H1 (cell line): ENCODE data around the gene ELMO2. TPM values are rescaled to one million over a fixed set of nuclear protein-coding genes. Genes with fewer than 3 reads are reported as not detected.

ENCODE experiments used
- CHD2 ChIP-seq: IDR thresholded peaks from 2 replicates; pipeline ENCODE4 v1.6.1; 2012; ENCODE audit warnings: low read length, improper control_type of control experiment
- EP300 ChIP-seq, 2 experiments: IDR thresholded peaks; 1 replicate in 1 of 2; 2 replicates in 1 of 2; pipeline ENCODE4 v1.6.1; 2011 to 2012; ENCODE audit warnings: low read depth in 2 of 2, low read length in 2 of 2, mild to moderate bottlenecking in 2 of 2, borderline replicate concordance in 1 of 2, inconsistent platforms in 1 of 2, moderate library complexity in 1 of 2
- FOSL1 ChIP-seq: IDR thresholded peaks from 2 replicates; pipeline ENCODE4 v1.6.1; 2011; ENCODE audit warnings: mild to moderate bottlenecking, low read depth, low read length, moderate library complexity; ENCODE audit not compliant: insufficient read depth
- HDAC6 ChIP-seq: IDR thresholded peaks from one replicate; pipeline ENCODE4 v1.7.1; 2012; ENCODE audit warnings: low read depth, mild to moderate bottlenecking, inconsistent platforms, low read length, moderate library complexity
- RXRA ChIP-seq: IDR thresholded peaks from 2 replicates; pipeline ENCODE4 v1.6.1; 2011; ENCODE audit warnings: low read depth, mild to moderate bottlenecking, low read length, moderate library complexity; ENCODE audit not compliant: insufficient read depth
- SIN3A ChIP-seq, 2 experiments: IDR thresholded peaks in 1 of 2; conservative IDR thresholded peaks in 1 of 2; 2 replicates each; pipeline ENCODE4 v1.6.1; 2011 to 2012; ENCODE audit warnings: low read length in 2 of 2, improper control_type of control experiment in 1 of 2, low read depth in 1 of 2, mild to moderate bottlenecking in 1 of 2
- TAF1 ChIP-seq: IDR thresholded peaks from 2 replicates; pipeline ENCODE4 v1.6.1; 2011; ENCODE audit warnings: mild to moderate bottlenecking, low read depth, low read length
- polyA plus RNA-seq, 7 experiments: library from polyadenylated mRNA; depleted of rRNA in 3 of 7; stranded (reverse) in 5 of 7; unstranded in 2 of 7; fragments of >200 nt in 5 of 7; fragments of 200-250 nt in 2 of 7; gene quantifications; 1 replicate in 5 of 7; 2 replicates in 1 of 7; 4 replicates in 1 of 7; pipeline versions ENCODE4 v1.2.1 to v1.2.3, GENCODE V29; 2011 to 2013; ENCODE audit warnings: missing spikeins in 2 of 7, mixed read lengths in 2 of 7
- total RNA-seq: library from RNA; stranded (reverse); fragmentation: NEBNext Ultra II Directional; extraction: Animal tissue kit (Norgen Biotek cat#: 25700); gene quantifications from 2 replicates; pipeline ENCODE4 v1.2.1, GENCODE V29; 2021

The ELMO2 gene
- total and polyA plus RNA-seq, 2 of the 8 experiments (the other 6 are each of a cell fraction or from before 2014, with no cell fraction given), result 34.3 to 39.7 TPM

DNA sequence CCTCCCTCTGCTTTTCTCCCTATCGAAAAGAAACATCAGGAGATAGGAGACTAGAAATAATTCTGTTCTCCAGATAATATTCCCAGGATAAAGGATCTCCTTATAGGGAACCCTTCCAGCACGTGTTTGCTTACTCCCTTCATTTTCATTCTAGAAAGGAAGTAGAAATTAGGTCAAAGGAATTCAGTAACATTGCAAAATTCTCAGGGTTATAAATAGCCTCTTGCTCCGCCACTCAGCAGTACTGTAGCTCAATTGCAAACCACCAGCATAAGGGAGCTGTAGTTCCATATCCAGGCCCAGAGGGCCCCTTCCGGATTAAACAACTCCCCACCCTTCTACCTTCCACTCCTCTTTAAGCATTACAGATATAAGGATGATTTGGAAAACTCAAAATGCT, 6.2 kb downstream of the ELMO2 start (continued):
- TF ChIP-seq HDAC6 (no peak), SIN3A (conservative IDR thresholded peaks at IDR 0.05 in 1 of 2, IDR thresholded peaks at IDR 0.05 in 1 of 2; ENCODE audit: low read depth in 1 of 2, low read length in 2 of 2) (no peak), EP300 (IDR thresholded peaks at IDR 0.05; ENCODE audit: borderline replicate concordance in 1 of 2, low read depth in 2 of 2, low read length in 2 of 2) (no peak), TAF1 (no peak), RXRA (no peak), CHD2 (no peak), FOSL1 (no peak)
